PC-3 (cell line): Measurements from ENCODE around the gene MAST2.

Experiments used
- CTCF ChIP-seq: fragments of 300-600 bp; sonication (generic); conservative IDR thresholded peaks from 2 replicates; pipeline ENCODE4 v1.5.1; 2017; ENCODE audit warnings: antibody characterized with exemption, low read depth, mild to moderate bottlenecking, low read length
- EZH2 ChIP-seq: fragments of 300-600 bp; sonication (generic); IDR thresholded peaks from one replicate; pipeline ENCODE4 v1.6.1; 2017; ENCODE audit warnings: antibody characterized with exemption, mild to moderate bottlenecking, low read length; ENCODE audit not compliant: unreplicated experiment
- EZH2phosphoT487 ChIP-seq: fragments of 300-600 bp; sonication (generic); IDR thresholded peaks from 2 replicates; pipeline ENCODE4 v1.6.1; 2018; ENCODE audit warnings: mild to moderate bottlenecking, antibody characterized with exemption, low read length, borderline replicate concordance

GRCh38 chr1:45968941-45969666, 165.7 kb downstream of the MAST2 start:
- no peak for TF ChIP-seq CTCF
- TF ChIP-seq EZH2 = no peak
- no peak for TF ChIP-seq EZH2phosphoT487
